GM21723 (cell line): ENCODE data around the gene PTP4A2.
"Not testable (repeated sequence)": the region's sequence is repeated elsewhere in the genome, so short reads cannot be mapped to it uniquely, and the experiment has no call there.

Source experiments
- ATAC-seq: cut with Tn5 transposase; IDR thresholded peaks from one replicate; pipeline ENCODE4 v1.9.1; 2021; ENCODE audit warnings: mild to moderate bottlenecking, moderate library complexity; ENCODE audit not compliant: unreplicated experiment

The PTP4A2 gene

DNA sequence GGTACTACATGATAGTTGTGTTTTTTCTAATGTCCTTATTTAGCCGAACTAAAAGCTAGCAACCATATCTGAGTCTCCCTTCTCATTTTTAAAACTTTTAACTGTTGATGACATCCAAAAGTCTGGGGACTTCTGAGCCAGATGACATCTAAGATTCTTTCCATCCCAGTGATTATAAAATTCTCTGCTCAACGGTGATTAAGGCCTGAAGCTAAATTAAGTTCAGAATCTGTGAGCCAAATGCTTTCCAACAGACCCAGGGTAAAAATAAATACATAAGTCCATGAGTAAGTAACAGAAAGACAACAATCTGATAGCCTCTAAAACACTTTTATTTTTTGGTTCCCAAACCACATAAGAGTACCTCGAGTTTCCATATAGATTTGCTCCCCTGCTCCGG, 13.1 kb upstream of the PTP4A2 start:
- ATAC-seq: no peak

DNA sequence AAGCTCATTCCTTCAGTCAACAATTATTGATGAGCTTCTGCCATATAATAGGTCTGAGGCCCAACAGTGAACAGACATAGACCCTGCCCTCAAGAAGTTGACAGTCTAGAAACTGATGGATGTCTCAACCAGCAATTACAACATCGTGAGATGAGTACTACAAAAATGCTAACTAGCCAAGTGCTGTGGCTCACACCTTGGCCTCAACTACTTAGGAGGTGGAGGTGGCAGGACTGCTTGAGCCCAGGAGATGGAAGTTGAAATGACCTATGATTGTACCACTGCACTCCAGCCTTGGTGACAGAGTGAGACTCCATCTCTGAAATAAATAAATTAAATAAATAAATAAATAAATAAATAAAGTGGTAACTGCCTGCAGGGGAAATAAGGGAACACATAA, 11.7 kb upstream of the PTP4A2 start:
- ATAC-seq: no peak

DNA sequence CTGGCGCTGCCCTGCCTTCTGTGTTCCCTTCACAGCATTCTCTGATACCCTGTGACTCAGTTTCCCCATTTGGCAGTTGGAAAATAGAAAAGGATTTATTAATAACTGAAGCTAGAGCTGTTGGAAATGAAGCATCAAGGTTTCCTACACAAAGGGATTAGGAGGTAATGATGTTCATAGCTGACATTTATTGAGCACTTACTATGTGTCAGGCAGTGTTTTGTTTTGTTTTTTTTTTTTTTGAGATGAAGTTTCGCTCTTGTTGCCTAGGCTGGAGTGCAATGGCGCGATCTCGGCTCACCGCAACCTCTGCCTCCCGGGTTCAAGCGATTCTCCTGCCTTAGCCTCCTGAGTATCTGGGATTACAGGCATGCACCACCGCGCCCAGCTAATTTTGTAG, 7.5 kb upstream of the PTP4A2 start:
- not testable (repeated sequence) for ATAC-seq

DNA sequence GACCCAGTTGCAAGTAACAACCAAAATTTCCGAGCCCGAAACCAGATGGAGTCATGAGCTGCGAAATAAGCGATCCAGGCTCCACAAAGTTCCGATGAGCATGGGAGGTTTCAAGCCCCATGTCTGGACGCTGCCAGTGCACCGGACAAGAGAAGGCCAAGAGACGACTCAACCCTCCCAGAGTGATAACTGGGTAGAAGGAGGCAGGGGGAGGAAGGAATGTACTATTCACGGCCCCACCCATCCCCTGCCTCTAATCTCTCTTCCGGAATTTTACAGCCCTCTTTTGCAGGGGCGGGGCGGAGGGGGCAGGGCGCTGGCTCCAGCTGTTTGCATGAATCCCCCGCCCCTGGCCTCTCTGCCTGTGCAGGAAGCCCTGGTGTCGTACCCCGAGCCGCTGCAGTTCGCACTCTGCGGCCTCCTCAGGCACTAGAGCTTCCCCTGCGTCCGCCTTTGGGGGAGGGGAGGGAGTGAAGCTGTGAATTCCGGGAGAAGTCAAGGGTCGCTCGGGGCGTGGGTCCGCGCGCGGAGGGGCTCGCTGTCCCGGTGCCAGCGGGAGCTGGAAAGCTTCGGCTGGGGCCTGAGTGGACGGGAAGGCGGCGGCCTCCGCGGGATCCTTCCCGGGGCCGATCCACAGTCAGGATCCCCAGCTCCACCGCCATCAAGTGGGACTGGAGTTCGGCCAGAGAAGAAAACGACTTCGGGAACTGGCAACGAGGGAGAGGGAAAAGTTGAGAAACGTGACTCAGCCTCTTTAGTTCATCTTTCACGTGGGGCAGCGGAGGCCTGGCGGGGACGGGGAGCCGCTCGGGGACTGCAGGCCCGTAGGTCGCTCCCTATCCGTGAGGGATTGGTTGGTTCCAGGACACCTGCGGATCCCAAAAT, 6.3 kb upstream of the PTP4A2 start:
- ATAC-seq: peak; percentile 65

DNA sequence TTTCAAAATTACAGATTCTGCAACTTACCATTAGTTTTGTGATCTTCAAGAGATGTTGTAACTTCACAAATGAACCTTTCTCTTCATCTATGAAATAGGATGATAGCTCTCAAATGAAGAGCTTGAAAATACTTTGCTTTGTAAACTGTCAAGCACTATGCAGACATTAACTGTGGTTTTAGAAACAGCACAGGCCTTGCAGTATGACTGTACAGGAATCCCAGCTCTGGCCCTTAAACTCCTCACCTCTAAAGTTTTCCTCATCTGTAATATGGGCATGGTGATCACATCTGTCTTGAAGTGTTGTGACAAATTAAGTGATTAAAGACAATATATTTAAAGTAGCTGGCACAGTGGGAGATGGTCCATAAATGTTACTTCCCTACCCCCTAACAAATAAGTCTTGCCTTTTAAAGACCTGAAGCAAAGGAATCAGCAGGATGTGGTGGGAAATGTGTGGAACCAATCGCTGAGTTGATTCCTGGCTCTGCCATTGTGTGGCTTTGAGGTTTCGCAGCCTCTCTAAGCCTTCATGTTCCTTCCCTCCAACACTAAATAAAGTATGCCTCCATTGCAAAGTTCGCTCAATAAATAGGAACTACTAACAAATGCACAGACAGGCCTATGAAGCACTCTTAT, 5.5 kb upstream of the PTP4A2 start:
- peak; percentile 9 for ATAC-seq

DNA sequence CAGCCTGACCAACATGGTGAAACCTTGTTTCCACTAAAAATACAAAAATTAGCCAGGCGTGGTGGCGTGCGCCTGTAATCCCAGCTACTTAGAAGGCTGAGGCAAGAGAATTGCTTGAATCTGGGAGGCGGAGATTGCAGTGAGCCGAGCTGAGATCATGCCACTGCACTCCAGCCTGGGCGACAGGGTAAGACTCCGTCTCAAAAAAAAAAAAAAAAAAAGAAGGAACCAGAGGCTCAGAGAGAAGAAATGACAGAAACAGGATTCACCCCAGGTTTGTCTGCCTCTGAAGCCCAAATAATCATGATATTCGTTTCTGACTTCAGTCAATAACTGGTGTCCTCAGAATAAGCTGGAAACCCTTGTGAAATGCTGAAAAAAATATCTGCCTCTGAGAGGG, 3.9 kb upstream of the PTP4A2 start:
- not testable (repeated sequence) for ATAC-seq

DNA sequence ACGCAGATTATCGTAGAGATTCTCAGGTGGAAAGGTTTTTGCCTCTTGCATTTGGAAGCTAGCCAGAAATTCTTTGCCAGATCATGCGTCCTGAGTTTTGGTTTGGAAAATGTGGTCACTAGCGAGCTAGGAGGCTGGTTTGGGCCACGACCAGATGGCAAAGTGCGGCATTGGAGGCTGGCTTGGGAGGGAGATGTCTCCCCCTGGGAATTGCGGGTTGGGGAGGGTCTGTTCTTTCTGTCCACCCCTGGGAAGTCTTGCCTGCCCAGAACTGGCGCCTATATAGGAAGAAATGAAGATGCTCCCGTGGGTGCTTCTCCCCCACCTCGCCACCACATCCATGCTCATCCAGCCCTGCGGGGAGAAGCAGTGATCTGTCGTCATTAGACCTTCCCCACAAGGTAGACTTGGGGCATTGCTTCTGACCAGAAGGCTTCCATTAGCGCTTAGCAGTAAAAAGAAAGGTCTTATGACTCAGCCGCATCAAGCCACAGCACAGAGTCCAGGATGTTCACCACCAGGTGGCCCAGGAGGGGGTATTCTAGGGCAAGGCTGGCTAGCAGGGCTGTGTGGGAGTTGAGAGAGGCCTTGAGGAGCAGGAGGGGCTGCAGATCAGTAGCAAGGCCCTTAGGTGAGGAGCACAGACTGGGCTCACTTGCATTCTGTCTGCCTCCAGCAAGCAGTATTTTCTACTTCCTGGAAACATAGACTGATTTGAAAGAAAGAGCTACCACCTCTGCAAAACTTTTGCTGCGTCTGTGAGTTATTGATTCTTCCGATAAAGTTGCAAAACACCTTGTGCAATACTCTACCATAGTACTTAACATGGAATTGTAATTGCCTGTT, 1.5 kb upstream of the PTP4A2 start:
- peak; percentile 24 for ATAC-seq

DNA sequence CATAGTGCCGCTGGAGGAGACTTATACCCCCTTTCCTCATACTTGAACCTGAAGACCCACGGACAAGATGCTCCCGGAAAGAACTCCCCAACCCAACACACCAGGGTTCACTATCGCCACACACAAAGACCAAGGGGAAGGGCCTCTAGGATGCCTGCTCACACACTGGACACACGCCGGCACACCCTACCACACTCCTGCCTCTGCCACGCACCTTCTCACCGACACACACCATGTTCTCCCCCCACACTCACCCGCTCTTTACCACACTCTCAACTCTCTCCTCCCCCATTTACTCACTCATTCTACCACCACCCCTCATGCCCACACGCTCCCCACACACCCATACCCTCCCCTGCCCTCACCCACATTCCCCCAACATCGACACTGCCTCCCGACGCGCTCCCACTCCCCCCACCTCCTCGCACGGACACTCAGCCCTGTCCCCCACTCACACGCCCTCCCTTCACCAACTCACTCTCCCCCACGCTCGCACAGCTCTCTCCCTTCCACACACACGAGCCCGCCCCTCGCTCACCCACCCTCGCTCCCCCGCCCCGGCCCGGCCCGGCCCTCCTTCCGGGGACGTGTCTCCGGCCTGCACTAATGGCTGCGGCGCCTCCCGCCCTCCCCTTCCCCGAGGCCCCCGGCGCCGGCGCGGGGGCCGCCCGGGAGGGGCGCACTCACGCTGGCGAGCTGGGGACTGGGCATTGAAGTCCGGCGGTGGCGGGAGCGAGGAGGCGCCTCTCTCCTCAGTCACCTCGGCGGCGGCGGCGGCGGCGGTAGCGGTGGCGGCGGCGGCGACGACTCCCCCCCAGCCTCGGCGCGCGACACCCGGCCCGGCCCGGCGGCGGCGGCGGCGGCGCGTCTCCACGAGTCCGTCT, 626 bp downstream of the PTP4A2 start:
- ATAC-seq: peak; percentile 19

DNA sequence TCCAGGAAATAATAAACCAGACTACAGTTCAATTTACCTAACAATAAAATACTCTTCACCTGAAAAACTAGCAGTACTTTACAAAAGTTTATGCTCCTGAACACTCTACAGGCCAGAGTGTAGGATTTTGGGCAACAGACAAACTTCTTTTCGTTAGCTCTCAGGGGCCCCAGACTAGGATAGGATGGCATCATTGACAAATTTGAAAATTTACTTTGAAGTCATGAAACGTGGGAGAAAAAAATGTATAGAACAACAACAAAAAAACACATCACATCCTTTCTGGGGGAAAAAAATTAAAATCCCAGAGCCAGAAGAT, 1.2 kb downstream of the PTP4A2 start:
- no peak for ATAC-seq

DNA sequence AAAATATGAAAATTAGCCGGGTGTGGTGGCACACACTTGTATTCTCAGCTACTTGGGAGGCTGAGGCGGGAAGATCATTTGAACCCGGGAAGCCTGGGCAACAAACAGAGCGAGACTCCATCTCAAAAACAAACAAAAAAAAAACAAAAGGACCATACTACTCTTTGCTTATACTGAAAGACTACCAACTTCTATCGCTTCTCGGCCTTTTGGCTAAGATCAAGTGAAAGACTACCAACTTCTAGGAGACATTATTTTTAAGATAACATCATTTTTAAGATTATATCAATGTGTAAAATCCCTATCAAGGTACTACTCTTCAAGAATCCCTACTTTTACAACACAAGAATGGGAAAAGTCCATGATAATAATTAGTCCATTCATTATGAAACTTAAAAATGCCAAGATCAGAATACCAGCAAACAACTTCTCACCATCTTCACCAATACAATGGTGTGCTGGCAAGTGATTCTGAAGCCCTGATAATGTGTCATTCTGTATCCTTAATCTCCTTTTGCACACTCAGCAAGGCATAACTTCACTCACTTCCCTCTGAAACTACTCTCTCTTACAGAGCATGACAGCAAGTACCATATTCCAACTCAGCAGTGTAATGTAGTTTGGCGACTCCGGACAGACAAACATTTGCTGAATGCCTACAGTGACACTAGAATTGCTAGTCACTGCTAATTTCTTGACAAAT, 1.7 kb downstream of the PTP4A2 start:
- no peak for ATAC-seq

DNA sequence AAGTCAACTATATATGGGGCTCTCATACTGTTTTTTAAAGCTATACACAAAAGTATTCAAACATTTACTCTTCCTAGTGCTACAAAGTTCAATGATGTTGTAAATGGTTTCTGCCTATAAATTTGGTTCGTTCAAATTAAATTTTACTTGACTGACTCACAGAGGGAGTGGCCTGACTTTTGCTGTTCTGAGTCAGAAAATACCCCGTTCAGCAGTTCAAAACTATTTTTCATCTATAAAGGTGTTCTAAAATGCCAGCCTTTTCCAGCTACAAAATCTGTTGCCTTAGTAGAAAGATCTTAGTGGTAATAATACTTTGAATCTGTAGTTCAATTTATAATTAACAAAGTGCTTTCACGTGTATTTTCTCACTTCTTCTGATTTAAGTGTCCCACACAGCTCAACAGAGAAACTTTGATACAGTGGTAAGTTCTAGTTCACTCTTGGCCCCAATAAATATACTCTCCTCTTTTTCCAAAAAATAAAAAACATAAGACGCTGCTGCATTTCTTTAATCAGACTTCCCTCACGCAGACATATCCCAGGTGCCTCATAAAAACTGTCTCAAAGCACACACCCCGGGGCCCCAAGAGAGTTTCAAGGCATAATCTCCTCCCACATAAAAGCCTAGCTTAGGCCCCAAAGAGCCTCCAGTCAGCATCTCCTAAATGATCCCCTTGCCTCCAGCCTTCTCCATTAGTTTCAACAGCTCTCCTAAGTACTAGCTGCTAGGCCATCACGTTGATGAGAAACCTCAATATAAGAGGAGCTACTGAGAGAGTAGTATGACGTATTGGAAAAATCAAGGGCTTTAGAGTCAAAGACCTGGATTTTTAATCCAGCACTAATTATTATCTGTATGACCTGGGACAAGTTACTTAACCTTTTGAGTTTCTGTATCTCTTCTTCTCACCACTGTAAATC, 3.2 kb downstream of the PTP4A2 start:
- ATAC-seq: no peak

DNA sequence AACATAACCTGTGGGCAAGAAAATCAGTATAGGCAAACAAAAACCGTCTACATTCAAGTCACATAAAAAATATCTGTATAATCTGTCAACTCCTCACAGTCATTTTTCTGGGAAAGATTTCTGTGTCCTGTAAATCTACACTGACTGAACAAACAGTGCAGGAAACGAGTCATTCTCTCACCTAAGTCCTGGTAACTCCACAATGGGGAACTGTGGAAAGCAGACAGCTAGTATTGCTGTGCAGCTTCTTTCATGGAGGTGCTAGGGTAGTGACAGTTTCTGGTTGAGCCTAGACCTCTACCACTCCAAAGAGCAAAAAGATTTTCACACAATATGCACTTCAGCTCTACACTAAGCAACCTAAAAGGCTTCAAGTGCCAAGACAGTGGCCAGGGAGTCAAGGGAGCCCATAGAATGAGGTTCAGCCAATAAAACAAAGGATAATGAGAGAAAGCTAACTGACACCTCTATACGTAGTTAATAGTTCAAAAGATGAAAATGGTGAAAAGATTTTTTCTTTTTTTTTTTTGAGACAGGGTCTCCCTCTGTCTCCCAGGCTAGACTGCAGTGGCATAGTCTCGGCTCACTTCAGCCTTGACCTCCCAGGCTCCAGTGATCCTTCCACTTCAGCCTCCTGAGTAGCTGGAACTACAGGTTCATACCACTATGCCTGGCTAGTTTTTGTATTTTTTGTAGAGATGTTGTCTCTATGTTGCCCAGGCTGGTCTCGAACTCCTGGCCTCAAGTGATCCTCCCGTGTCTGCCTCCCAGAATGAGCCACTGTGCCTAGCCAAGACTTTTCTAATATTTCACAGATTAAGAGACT, 5.5 kb downstream of the PTP4A2 start:
- no peak for ATAC-seq

DNA sequence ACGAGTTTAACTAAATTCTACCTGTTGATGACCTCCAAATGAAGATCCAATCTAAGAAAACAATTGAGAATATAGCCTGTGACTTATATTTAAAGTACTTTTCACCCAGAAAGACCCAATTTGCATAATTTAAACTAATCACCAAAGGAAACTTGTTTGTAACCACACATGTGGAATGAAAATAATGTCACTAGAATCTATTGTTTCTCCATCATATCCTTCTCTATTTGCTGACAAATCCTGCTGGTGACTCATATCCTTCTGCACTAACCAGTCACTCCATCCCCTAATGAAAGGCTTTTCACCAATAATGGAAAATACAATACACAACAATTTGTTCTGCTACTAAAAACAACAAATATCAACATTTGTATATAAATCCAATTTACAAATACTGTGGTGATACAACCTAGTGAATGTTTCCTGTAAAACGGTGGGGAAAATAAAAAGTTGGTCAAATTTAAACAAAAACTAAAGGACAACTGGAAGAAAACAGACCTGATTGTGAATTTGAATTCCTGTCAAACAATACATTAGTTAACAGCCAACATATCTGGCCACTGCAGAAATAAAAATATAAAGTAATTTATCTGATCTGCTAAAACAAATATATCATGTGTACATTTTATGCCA, 6.5 kb downstream of the PTP4A2 start:
- no peak for ATAC-seq

DNA sequence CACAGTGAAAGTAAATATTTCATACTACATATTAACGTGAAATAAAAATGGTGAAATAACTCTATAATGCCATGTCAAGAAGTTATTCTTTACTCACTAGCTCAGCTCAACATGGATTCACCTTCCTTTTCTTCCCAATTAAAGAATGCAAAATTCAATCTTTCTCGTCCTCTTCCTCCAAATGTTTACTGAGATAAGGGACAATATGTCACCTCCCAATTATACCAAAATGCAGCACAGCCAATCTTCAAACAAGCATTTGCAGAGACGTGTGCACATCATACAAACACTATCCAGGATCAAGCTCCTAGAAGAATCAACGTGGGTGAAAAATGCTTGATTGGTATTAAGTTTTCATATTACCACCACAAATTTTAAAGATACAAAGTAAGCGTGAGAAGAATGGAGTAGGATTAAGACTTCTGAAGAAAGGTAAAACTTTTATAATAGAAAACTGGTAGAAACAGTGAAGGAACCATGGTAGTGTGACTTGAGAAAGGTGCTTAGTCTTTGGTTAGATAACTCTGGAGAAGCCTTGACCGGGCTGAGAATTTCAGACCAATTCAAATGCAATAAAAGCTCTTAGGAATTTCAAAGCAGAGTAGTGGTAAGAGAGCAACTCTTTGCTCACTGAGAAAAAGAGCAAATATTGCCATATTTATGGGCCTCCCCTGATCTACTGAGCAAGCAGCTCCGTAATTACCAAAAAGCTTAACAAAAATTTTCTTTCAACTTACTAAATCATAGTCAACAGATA, 7.2 kb downstream of the PTP4A2 start:
- ATAC-seq: no peak

DNA sequence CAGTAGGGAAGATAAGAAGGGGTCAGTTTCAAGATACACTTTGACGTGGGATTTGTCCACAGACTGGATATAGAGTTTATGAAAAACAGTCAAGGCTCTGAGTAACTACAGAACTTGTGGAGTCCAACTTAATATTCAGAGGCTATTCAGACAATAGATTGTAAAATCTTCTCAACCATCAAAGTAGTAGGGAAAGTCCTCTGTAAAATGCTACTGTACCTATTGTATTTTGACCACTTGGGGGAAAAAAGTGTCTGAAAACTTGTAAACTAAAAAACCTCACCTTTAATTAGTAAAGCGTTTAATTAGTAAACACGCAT, 10.5 kb downstream of the PTP4A2 start:
- no peak for ATAC-seq

DNA sequence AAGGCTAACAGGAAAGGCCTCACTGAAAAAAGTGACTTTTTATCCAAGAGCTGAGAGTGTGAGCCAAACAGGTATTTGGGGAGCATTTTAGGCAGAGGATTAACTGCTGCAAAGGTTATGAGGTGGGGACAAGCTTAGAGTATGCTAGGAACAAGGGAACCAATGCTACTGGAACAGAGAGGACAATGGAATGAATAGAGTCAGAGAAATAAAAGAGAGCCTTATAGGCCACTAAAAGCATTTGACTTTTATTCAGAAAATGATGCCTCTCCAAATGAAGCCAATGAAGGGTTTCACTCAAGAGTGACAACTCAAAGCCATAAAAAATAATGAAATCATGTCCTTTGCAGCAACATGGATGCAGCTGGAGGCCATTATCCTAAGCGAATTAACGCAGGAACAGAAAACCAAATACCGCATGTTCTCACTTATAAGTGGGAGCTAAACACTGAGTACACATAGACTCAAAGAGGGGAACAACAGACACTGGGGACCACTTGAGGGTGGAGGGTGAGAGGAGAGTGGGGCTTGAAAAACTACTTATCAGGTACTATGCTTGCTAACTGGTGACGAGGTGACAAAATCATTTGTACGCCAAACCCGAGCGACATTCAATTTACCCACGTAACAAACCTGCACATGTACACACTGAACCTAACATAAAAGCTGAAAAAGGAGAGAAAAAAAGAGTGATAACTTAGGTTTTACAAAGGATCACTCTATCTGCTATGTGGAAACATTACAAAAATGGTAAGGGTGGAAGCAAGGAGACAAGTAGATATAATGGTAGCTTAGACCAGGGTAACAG, 11.1 kb downstream of the PTP4A2 start:
- ATAC-seq: no peak
